ENCODE measurements around the gene ZNF71. TPM values are rescaled to one million over a fixed set of nuclear protein-coding genes. Genes with fewer than 3 reads are reported as not detected.

ZNF71 gene
- total and polyA plus RNA-seq, 2 donors (not counting 3 experiments of a cell fraction or from before 2014, with no cell fraction given) = 9.7 to 10.1 TPM

- H3K4me3 ChIP-seq (replicated peaks in 1 of 3; ENCODE audit: insufficient read depth in 1 of 3, low read depth in 1 of 3, low read length in 3 of 3) = no peak overlapping the region
- H3K27me3 ChIP-seq (ENCODE audit: control insufficient read depth in 2 of 2, insufficient read depth in 2 of 2, low read length in 2 of 2) = no peaks in the 10 kb centered on the region
- H3K9me1 ChIP-seq (replicated peaks; ENCODE audit: control insufficient read depth, extremely low read depth, insufficient read depth, low read length) = no peaks in the 10 kb centered on the region
- H3K27ac ChIP-seq (ENCODE audit: insufficient read depth, low read depth, low read length) = no peak overlapping the region
- DNase-seq (ENCODE audit: low read depth, low spot score) (no peak), FAIRE-seq (no peak)
- H3K9me3 ChIP-seq (replicated peaks; ENCODE audit: control insufficient read depth, insufficient read depth, low read length) = peaks cover 3% of the 10 kb centered on the region
- no TSS peak for BruUV-seq (replicated peaks)
- H3K4me2 ChIP-seq (ENCODE audit: insufficient read depth, low read length) = no peak overlapping the region
- H3K79me2 ChIP-seq (ENCODE audit: control insufficient read depth, insufficient read depth, low read length) = no peaks in the 10 kb centered on the region
- no peak overlapping the region for H3K9ac ChIP-seq (replicated peaks; ENCODE audit: extremely low read depth, insufficient read depth, low read length)
- TF ChIP-seq JUN (IDR thresholded peaks at IDR 0.05; ENCODE audit: borderline replicate concordance, insufficient read depth, insufficient read length, low read depth) (no peak), MYC (IDR thresholded peaks at IDR 0.05; ENCODE audit: low read depth, low read length) (no peak), FOS (IDR thresholded peaks at IDR 0.05; ENCODE audit: borderline replicate concordance, insufficient read depth, low read length) (no peak), GATA2 (IDR thresholded peaks at IDR 0.05; ENCODE audit: insufficient read depth, insufficient read length, low read depth, low read length) (no peak), POLR2AphosphoS5 (IDR thresholded peaks at IDR 0.05; ENCODE audit: insufficient read depth, low read depth, low read length) (no peak), CTCF (IDR thresholded peaks at IDR 0.05; ENCODE audit: extremely low read depth in 1 of 2, insufficient read depth in 1 of 2, low read depth in 1 of 2, low read length in 2 of 2) (no peak), MAX (IDR thresholded peaks at IDR 0.05; ENCODE audit: insufficient read depth, insufficient read length) (no peak), POLR2A (IDR thresholded peaks at IDR 0.05; ENCODE audit: low read depth, low read length) (no peak), EZH2 (IDR thresholded peaks at IDR 0.05; ENCODE audit: borderline replicate concordance, low read depth, low read length, severe bottlenecking) (no peak)
- no peak overlapping the region for H2AFZ ChIP-seq (ENCODE audit: low read depth, low read length)
- dilution Hi-C loops (cut with MboI; ENCODE audit: extremely low pct_ligation_motif_present, low sequenced_read_pairs) (no loop called here), intact Hi-C loops (cut with micrococcal nuclease) (no loop called here)
- H4K20me1 ChIP-seq (replicated peaks; ENCODE audit: control insufficient read depth, extremely low read depth, insufficient read depth, low read length) = no peaks in the 10 kb centered on the region
- CTCF ChIA-PET = no interaction called here
- H3K4me1 ChIP-seq (ENCODE audit: control insufficient read depth, extremely low read depth, insufficient read depth, low read length) = no peaks in the 10 kb centered on the region
- no peaks in the 10 kb centered on the region for H3K36me3 ChIP-seq (ENCODE audit: control insufficient read depth in 2 of 2, extremely low read depth in 1 of 2, insufficient read depth in 2 of 2, low read length in 2 of 2)
- POLR2A ChIA-PET = no interaction called here
These were observed 59.0 kb downstream of the ZNF71 start for GRCh38 chr19:56654151-56654550.
